SK-N-DZ (cell line): ENCODE data around the gene DDX1.

Experiments
- DNase-seq: peaks from one replicate; pipeline ENCODE4 v3.0.0-alpha.2; 2015; ENCODE audit warnings: low spot score

DDX1 gene

GRCh38 chr2:15628899-15629855 is 37.5 kb downstream of the DDX1 start:
- peak; percentile 91 for DNase-seq

DNA sequence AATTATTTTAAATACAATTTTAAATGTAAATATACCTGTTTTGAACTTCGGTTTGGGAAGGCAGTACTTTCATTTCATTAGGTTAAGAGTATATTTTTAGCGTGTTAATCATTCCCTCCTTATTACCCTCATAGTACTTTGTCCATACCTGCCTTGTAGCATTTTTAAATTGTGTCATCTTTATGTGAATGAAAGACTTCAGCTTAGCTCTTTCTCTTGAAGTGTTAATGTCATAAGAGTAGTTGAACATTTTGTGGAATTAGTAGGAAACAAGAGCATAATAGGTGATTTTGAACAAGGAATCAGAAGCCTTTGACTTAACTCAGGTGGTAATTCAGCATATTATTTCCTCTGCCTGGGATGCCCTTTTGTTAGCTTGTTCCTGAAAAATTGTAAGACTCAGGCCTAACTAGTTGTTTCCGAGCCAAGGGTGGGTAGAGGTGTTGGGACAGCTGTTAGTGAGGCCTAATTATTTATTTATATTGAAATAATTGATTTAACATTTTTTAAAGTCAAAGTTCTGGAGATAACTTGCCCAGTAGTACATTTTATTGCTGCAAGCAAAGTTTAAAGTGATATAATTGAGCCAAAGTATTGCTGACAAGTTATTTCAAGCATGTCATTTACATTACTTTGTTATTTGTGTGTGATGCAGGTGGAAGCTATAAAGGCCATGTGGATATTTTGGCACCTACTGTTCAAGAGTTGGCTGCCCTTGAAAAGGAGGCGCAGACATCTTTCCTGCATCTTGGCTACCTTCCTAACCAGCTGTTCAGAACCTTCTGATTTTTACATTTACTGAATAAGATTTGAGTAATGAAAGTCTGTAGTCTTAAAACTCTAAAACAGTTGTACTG is 38.7 kb downstream of the DDX1 start:
- peak; percentile 93 for DNase-seq

DNA sequence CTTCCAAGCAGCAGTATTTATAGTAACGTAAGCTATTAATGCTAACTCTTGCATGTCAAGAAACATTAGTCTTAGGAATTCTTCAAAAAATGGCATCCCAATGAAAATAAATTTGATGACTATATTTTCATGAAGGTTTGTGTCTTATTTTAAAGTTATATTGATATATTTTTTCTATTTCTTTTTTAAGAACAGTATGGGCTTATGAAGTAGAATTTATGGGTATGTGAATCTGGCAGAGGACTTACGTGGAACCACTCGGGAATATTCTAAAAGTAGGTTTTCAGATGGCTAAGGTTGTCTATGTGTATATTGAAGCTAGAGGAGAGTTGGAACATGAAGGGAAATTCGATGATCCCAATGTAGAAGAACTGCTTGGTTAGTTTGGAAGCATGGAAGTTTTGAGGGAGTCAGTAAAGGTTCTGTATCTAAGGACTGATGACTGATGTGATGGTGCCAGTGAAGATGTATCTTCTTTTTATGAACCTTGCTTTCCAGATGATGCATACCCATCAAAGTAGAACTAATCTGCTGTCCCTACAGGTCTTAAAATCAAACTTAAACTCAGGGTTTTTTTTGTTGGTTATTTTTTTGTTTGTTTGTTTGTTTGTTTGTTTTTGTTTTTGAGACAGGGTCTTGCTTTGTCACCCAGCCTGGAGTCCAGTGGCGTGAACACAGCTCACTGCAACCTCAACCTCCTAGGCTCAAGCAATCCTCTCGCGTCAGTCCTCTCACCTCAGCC is 39.5 kb downstream of the DDX1 start:
- DNase-seq = peak; percentile 92

- peak; percentile 90 for DNase-seq
These were observed 40.2 kb downstream of the DDX1 start for GRCh38 chr2:15631883-15632282.

GRCh38 chr2:15633043-15633970 is 41.6 kb downstream of the DDX1 start:
- peak; percentile 92 for DNase-seq

DNA sequence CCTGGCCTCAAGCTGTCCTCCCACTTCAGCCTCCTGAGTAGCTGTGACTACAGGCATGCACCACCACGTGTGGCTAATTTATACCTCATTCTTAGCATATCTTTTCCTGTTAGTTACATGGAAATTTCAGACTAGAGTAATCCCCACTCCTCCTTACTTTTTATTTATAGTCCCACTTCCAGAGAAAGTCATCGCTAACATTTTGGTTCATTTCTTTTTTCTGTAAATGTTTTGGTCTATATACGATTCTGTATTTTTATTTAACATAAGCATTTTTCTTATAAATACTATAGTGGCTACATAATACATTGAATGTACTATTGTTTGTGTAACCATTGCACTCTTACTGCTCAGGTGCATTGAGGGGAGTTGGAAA is 42.3 kb downstream of the DDX1 start:
- peak; percentile 91 for DNase-seq

- DNase-seq = no peak
These were observed 43.3 kb downstream of the DDX1 start for GRCh38 chr2:15634846-15635490.

GRCh38 chr2:15636972-15637785 is 45.5 kb downstream of the DDX1 start:
- no peak for DNase-seq

GRCh38 chr2:15638720-15639119 is 47.1 kb downstream of the DDX1 start:
- DNase-seq = no peak

GRCh38 chr2:15639323-15640251 is 47.9 kb downstream of the DDX1 start:
- peak; percentile 93 for DNase-seq

GRCh38 chr2:15640261-15640711 is 48.6 kb downstream of the DDX1 start:
- peak; percentile 92 for DNase-seq

DNA sequence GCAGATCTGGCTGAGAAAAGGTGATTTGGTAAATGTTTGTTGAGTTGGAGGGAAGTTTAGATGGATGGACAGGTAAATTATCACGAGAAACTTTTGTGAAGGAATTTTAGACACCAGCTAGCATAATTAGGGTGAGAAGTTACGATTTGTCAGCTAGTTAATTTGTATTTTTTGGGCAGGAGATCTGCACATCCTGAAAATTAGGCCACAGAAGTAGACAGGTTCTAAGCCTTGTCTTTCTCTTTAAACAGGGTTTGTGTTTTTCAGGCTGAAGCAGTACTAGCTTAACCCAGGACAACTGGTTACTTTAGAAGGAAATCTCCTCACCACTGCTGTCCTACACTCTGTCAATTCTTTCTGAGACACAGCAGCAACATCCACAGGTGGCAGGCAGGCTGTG is 49.1 kb downstream of the DDX1 start:
- DNase-seq = peak; percentile 92

GRCh38 chr2:15641530-15641982 is 49.9 kb downstream of the DDX1 start:
- DNase-seq = peak; percentile 92

DNA sequence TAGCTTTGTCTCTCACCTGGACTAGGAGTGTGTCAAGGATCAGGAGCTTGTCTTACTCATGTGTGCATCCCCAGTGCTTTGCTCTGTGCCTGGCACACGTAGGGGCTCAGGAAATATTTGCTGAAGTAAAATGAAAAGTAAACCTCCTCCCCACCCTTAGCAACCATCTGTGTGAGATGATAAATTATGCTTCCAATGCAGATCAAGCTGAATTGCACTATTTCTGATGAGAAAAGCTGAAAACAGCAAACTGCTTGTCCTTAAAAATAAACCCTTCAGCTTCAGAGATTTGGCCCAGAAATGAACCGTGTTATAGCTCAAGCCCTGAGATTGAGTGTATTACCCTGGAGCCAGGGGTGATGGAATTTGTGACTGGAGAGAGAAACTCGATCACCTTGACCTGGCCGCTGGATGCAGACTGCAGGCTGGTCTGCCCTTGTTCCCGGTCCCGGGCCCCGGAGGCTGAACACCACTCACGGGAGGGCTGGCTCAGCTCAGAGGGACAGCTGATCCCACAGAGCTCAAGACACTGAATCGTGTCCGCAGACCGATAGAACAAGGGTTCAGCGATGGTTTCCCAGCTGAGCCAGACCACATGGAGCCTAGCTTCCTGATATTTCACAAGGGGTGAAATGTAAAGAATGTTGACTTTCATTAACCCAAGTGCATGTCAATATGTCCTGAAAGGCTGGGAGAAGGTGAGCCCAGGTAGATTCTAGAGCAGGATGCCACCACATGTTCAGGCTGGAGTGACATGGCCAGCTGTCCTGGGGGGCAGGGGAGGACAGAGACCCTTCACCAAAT is 50.5 kb downstream of the DDX1 start:
- no peak for DNase-seq

DNA sequence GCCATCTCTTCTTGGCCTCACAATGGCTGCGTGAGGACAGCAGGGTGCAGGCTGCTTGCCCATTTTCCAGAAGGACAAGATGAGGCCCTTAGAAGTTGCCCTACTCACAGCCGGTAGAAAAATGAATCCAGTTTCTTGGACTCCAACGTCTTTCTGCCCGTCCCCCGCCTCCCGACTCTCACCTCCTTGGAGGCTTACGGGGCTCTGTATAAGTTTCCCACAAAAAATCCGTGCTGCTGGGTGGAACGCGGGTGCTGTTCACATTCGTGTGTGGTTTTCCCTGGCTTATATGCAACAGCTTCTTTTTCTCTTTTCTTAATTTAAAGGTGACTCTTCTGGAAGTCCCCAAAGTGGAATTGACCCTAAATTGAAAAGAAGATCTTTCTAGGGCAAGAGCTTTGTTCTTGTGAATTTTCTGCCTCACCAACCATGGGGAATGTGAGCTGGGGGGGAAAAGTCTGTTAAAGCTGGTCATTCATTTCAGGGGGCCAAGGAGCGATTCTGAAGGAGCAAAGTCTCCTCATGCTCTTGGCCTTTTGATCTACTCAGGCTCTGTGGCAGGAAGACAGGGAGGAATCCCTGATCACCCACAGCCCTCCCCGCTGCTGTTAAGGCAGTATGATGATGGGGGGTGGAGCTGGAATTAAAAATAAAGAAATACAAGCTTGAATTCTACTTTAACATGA is 51.3 kb downstream of the DDX1 start:
- peak; percentile 93 for DNase-seq

DNA sequence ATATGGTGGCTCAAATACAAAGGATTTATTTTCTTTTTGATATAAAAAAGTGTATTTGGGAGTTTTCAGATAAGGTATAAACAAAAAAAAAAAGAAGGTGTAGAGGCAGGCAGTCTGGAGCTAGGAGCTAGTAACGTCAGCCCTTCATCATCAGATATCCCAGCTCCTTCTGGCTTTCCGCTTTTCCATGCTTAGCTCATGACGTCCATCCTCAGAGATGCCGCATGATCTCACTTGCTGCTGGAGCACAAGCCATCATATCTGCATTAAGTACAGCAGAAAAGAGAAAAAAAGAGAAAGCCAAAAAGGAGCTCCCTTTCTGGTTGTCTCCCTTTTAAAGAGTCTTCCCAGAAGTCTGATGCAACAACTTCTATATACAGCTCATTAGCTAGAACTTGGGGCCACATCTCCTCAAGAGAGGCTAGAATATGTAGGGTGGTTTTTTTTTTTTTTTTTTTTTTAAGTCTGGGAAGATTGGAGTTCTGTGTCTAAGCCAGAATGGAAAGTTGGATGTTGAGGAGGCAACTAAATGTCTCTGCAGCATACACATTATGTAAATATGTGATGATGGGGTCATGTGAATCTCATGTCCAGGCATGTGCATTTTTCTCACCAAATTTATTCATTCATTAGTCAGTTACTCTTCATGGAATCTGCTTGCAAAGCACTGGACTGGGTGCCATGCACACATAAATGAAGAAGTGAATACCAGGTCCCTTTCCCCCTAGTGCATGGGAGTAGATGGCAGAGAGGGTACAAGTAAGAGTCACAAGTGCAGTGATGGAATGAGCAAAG is 52.3 kb downstream of the DDX1 start:
- no peak for DNase-seq
